Measurements from ENCODE around the gene USP34.

- TF ChIP-seq CREB5 (CRISPR knock-in tag; IDR thresholded peaks at IDR 0.05; ENCODE audit: low read depth): no peak
- TF ChIP-seq, protein P1, sequence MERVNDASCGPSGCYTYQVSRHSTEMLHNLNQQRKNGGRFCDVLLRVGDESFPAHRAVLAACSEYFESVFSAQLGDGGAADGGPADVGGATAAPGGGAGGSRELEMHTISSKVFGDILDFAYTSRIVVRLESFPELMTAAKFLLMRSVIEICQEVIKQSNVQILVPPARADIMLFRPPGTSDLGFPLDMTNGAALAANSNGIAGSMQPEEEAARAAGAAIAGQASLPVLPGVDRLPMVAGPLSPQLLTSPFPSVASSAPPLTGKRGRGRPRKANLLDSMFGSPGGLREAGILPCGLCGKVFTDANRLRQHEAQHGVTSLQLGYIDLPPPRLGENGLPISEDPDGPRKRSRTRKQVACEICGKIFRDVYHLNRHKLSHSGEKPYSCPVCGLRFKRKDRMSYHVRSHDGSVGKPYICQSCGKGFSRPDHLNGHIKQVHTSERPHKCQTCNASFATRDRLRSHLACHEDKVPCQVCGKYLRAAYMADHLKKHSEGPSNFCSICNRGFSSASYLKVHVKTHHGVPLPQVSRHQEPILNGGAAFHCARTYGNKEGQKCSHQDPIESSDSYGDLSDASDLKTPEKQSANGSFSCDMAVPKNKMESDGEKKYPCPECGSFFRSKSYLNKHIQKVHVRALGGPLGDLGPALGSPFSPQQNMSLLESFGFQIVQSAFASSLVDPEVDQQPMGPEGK (CRISPR knock-in tag; IDR thresholded peaks at IDR 0.05; ENCODE audit: borderline replicate concordance): no peak
Measured at GRCh38 chr2:61268249-61268648, 202.6 kb downstream of the USP34 start.
